HEK293T (cell line): Measurements from ENCODE around the gene CAPN6.

Experiments
- ARNT ChIP-seq: fragments of 450-650 bp; IDR thresholded peaks from 2 replicates; pipeline ENCODE4 v1.6.1; 2017; ENCODE audit warnings: mild to moderate bottlenecking
- BHLHE40 ChIP-seq: fragments of 450-650 bp; IDR thresholded peaks from 2 replicates; pipeline ENCODE4 v1.6.1; 2016; ENCODE audit warnings: mild to moderate bottlenecking, moderate library complexity, borderline replicate concordance
- CTBP1 ChIP-seq: fragments of 450-650 bp; IDR thresholded peaks from 2 replicates; pipeline ENCODE4 v1.6.1; 2016; ENCODE audit warnings: borderline replicate concordance
- ELF4 ChIP-seq: fragments of 450-650 bp; IDR thresholded peaks from 2 replicates; pipeline ENCODE4 v1.6.1; 2017; ENCODE audit warnings: antibody characterized with exemption
- FOXA1 ChIP-seq: fragments of 450-650 bp; IDR thresholded peaks from 2 replicates; pipeline ENCODE4 v1.6.1; 2016; ENCODE audit warnings: mild to moderate bottlenecking
- FOXK2 ChIP-seq: fragments of 450-650 bp; IDR thresholded peaks from 2 replicates; pipeline ENCODE4 v1.6.1; 2016; ENCODE audit warnings: mild to moderate bottlenecking
- FOXM1 ChIP-seq: fragments of 450-650 bp; IDR thresholded peaks from 2 replicates; pipeline ENCODE4 v1.6.1; 2017; ENCODE audit warnings: mild to moderate bottlenecking, borderline replicate concordance
- HDGF ChIP-seq: fragments of 450-650 bp; IDR thresholded peaks from 2 replicates; pipeline ENCODE4 v1.6.1; 2017; ENCODE audit warnings: antibody characterized with exemption, borderline replicate concordance
- L3MBTL2 ChIP-seq: fragments of 450-650 bp; conservative IDR thresholded peaks from 2 replicates; pipeline ENCODE4 v1.6.1; 2016; ENCODE audit warnings: mild to moderate bottlenecking
- LEF1 ChIP-seq: fragments of 450-650 bp; IDR thresholded peaks from 2 replicates; pipeline ENCODE4 v1.6.1; 2017; ENCODE audit warnings: mild to moderate bottlenecking, borderline replicate concordance
- NFRKB ChIP-seq: fragments of 450-650 bp; IDR thresholded peaks from 2 replicates; pipeline ENCODE4 v1.6.1; 2016; ENCODE audit warnings: mild to moderate bottlenecking, moderate library complexity
- SP1 ChIP-seq: fragments of 450-650 bp; IDR thresholded peaks from 2 replicates; pipeline ENCODE4 v1.6.1; 2017
- SUZ12 ChIP-seq: fragments of 450-650 bp; IDR thresholded peaks from 2 replicates; pipeline ENCODE4 v1.6.1; 2016; ENCODE audit warnings: mild to moderate bottlenecking
- TARDBP ChIP-seq: fragments of 450-650 bp; IDR thresholded peaks from 2 replicates; pipeline ENCODE4 v1.6.1; 2016

DNA sequence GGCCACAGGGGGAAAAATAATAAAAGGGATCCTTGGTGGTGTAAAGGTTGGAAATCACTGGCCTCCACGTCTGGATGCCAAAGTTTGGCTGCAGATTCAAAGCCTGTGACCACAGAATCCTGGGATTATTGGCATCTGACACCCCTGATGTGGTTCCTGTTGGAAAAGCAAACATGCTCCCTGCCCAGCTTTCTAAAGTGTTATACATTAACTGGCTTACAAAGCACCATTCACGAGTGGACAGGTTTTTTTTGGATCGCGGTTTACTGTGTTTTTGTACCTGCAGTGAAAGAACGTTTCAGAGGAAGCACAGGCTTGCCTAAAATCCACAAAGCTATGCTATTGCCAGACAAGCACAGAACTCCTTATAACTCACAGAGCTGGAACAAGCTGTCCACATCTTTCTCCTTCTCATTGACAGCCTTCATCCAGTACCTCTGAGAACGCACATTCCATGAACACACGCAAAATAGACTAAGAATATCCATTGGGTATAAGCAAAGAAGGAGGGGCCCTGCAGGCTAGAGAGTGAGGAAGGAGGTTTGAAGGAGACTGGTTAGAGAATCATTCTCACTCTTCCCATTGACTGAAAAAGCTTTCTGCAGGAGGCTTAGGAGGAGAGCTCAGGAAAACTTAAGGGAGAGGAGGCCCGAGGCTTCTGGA lies 14.5 kb upstream of the CAPN6 start:
- TF ChIP-seq FOXM1 (no peak), ARNT (no peak), BHLHE40 (no peak), LEF1 (no peak), HDGF (no peak), SP1 (no peak), L3MBTL2 (no peak), FOXK2 (no peak), ELF4 (no peak), NFRKB (no peak), TARDBP (no peak), FOXA1 (no peak), SUZ12 (no peak), CTBP1 (no peak)
